Skin of body (tissue), 2 donors: Measurements from ENCODE around the gene RMC1. TPM values are rescaled to one million over a fixed set of nuclear protein-coding genes. Genes with fewer than 3 reads are reported as not detected.
A peak's percentile ranks its signal among the peaks of the same experiment; 100 is the strongest.
"Not testable (repeated sequence)": the region's sequence is repeated elsewhere in the genome, so short reads cannot be mapped to it uniquely, and the experiment has no call there.

ENCODE experiments used
- DNase-seq: peaks from one replicate; lab custom pipeline; 2025; lab: John Stamatoyannopoulos, UW
- total RNA-seq: library from RNA; depleted of rRNA; stranded (reverse); fragments of >200 nt; gene quantifications from one replicate; pipeline ENCODE4 v1.2.3, GENCODE V29; 2014

RMC1 gene
- 14.0 TPM for total RNA-seq

DNA sequence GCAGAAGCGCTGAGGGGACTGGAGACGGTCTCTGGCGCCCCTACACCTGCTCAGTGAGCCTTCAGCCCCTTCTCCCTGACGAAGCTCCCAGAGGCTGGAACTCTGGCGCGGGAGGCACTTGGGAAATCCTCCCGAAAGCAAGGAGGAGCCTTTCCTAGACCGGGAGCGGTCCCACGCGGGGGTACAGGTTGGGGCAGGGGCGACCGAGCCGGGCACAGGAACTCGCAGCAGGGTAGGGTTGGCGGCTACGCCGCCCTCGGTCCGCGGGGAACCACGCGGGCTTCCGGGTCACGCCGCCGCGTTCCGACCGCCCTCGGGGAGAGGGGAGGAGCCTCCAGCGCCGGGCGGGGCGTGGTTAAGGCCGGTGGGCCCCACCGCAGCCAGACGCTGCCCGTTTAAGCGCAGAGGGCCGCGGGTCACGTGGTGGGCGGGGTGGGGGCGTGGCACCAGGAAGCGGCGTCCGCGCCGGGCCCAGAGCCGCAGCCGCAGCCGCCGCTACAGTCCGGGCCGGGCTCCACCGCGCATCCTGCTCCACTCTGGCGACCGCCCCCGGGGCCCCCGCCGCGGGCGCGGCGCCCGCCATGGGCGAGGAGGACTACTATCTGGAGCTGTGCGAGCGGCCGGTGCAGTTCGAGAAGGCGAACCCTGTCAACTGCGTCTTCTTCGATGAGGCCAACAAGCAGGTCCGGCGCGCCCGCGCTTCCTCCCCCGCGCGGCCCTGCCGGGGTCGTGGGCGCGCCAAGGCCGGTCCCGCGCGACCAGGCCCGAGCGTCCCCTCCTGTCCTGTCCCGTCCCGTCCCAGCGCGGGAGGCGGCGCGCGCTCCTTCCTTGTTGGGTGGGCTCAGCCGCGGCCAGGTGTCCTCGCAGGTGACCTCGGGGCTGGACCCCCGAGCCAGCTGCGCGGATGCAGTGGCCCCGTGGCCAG is at the start of gene RMC1:
TSS of gene RMC1 (plus strand) at position 474 of the 925 bp plus-strand sequence. CDS start at position 582, 108 bp downstream.
- peak; percentile 84 for DNase-seq

DNA sequence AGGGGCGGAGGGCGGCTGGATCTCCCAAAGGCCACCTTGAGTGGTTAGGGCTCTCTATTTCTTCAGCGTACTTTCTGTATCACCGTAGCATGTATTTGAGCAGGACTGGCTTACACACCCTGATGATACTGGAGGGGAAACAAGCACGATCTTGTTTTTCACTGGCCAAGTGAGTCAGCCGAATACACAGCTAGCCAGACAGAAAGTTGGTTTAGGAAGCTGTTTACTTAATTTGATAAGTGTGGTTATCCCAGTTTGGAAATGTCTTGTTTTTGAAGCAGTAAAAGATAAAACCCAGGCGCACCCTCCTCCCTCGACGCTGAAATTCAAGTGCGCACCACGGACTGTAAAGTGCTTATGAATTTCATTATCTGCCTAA is 49.6 kb upstream of the RMC1 start:
- peak; percentile 10 for DNase-seq

DNA sequence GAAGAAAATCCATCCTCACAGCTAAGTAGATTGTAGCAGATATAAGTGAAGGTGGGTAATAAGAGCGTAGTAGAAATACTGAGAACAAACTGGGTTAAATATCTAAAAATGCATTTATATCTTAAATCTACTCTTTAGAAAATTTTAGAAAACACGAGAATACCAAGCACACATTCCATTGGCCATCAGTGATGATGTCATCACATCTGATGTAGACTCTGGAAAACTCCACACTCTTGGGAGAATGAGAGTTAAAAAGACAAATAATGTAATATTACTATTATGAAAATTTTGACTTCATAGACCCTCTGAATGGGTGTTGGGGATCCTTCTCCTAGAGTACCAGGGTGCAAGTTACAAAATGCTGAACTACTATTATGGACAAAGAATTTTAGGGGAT is 46.5 kb upstream of the RMC1 start:
- no peak for DNase-seq

DNA sequence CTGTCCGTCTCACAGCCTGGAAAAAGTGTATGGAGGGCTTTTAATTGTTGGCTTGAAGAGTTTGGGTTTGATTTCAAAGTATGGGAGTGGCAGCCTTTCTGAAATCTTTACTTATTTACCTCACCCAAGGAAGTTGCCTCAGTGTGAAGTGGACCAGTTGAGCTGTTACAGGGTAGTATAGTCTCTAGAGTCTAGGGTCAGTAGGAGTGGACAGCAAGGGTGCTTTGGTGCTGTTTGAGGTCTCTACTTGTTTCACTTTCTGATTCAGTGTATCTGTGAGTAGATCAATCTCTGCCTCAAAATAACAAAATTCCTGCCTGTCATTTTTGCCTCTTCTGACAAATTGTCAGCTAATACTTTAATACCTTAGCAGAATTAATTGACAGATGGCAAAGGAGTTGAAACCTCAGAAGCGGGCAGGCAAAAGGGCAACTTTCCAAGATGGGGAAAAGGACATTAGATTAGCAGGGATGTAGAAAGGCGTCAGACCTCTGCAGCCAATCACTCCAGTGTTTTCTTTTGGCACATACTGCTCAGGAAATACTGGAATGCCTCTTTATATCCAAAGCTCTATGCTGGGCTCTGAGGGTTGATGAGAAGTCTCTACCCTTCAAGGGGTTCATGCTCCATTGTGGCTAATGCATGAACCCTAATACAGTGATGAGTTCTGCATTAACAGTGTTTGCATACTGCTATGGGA is 44.3 kb upstream of the RMC1 start:
- no peak for DNase-seq

DNA sequence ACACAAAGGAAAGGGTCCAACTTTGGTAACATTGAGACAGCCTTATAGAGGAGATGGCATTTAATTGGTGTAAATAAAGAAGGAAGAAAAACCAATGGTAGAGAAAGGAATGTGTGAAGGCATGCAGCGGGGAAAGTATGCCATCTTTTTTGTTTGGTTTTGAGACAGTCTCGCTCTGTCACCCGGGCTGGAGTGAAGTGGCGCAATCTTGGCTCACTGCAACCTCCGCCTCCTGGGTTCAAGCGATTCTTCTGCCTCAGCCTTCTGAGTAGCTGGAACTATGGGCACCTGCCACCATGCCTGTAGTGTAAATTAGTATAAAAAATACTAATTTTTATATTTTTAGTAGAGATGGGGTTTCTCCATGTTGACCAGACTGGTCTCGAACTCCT is 43.8 kb upstream of the RMC1 start:
- DNase-seq, result no peak

DNA sequence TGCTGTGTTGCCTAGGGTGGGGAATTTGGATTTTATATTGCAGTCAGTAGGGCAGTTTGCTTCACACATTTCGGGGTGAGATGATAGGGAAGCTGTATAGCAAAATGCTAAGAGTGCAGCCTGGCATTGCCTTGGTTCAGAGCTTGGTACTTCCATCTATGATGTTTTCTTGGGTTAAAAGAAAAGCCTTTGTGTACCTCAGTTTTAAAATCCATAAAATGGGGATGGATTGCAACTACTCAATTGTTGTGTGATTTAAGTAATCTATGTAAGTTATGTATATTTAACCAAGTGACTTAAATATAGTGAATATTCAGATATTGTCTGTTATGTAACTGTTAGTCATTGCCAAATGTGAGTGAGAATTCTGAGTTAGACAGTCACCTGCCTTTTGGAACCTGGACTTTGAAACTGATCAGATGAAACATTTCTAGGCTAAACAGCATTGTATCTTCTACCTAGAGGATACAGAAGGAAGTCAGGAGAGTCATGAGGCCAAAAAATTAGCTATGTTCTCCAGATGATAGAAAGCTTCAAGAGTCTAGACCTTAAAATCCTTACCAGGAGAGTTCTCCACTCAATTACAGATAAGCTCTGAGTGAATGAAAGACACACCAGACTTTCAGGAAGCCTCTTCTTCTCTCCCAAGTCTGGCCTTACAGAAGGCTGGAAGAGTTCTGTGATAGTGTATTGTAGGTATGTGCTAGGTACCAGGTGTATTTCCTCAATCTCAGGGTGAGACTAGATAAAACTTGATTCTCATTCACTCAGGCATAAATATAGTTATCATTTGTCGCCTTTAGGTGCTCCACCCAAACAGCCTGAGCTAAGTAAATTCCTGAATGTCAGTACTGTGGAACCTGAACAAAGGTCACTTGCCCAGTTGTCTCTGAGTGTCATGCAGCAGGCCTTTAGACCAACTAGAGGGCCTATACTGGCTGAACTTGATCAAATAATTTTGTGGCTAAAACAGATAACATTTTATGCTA is 42.7 kb upstream of the RMC1 start:
- DNase-seq, result no peak

DNA sequence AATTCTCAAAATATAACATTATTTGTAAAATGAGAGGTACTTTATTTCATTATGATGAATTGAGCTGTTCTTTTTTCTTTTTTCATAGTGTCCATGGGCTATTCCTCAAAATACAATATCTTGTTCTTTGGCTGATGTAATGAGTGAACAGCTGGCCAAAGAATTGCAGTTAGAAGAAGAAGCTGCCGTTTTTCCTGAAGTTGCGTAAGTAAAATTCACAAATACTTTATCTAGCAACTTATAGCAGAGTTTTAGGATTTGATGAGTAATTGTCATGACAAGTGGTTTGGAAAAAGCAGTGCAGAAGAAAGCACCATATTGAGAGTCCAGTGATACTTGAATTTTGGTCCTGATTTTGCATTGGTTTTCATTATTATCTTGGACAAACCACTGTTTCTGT is 40.4 kb upstream of the RMC1 start:
- no peak for DNase-seq

DNA sequence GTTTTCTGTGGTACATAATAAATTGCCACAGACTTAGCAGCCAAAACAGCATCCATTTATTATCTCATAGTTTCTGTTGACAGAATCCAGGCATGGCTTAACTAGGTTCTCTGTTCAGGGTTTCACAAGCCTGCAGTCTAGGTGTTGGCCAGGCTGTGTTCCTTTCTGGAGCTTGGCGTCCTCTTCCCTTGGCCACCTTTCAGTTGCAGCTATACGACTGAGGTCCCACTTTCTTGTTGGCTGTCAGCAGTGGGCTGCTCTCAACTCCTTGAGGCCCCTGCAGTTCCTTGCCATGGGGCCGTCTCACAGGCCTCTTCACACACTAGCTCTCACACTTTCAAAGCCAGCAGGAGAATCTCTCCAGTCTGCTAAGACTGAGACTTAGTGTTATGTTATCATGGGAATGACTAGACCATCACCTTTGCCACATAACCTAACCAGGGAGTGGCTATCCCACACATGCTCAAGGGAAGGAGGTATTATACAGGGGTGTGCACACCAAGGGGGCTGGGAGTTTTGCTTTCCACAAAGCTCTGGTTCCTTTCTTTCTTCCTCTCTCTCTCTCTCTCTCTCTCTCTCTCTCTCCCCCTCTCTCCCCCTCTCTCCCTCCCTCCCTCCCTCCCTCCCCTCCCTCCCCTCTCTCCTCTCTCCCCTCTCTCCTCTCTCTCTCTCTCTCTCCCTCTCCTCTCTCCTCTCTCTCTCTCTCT is 34.4 kb upstream of the RMC1 start:
- DNase-seq, result no peak

DNA sequence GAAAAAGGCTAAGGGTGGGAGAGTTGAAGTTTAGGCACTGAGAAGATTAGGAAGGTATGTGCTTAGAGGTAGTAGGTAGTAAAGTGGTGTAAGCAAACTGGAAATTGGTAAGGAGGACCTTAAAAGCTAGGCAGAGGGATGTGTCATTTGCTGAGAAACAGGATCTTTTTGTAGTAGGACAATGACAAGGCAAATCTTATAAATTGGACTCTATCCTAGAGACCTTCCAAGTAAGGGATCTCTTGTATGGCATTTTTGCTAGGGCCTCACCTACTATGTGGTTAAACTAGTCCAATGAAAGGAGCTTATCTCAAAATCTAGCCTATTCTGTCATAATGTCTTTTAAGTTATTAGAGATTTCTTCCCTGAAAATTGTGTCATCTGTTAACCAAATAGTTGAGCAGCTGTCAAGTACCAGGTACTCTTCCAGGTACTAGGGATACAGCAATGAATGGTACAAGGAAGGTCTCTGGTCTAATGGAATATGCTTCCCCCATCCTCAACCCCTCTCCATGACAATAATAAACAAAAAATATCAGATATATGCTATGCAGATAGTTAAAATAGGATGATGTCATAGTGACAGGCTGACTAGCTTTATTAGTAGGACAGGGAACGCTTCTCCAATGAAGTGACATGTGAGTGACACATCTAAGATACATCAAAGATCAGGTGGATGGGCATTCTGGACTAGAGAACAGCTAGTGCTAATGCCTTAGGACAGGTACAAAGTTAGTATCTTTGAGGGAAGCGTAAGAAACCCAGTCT is 32.5 kb upstream of the RMC1 start:
- no peak for DNase-seq

DNA sequence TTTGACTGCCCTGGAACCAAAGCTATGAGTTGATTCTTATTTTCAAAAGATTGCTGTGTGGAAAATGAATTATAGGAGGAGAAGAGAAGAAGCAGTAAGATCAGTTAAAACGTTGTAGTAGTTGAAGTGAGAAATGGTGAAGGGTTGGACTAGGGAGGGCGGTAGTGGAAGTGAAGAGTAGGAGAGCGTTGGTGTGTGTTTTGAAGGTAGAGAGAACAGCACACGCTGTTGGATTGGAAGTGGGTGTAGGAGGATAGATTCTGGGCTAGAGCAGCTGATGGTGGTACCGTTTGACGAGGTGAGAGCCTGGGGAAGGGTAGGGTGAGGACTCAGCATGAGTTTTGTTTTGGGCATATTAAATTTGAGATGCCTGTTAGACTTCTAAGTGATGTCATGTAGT is 31.8 kb upstream of the RMC1 start:
- DNase-seq, result no peak

DNA sequence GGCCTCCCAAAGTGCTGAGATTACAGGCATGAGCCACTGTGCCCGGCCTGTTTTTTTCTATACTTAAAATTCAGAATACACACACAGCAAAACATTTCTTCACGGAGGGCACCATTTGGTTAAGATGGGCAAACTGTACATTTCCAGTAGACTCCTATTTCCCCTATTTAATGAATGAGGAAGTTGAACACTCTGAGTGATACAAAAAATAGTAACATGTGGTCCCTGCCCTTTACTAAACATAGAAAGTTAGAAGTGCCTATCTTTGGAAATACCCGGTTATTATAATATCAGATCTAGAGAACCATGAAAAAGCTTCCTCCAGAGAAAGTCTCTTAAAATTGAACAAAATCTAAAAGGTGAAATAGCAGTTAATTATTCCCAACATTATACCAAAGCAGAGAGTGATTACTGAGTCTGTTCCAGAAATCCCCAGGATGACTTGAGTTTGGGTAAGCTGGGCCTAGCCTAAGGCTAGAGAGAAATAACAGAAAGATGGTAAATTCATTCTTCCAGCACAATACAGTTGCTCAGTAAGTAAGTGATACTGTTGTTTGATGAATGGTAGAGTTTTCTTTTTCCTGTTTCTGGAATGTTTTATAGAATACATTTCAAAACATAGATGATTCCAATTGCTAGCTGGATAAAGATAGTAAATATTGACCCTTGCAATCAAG is 23.3 kb upstream of the RMC1 start:
- DNase-seq, result no peak

DNA sequence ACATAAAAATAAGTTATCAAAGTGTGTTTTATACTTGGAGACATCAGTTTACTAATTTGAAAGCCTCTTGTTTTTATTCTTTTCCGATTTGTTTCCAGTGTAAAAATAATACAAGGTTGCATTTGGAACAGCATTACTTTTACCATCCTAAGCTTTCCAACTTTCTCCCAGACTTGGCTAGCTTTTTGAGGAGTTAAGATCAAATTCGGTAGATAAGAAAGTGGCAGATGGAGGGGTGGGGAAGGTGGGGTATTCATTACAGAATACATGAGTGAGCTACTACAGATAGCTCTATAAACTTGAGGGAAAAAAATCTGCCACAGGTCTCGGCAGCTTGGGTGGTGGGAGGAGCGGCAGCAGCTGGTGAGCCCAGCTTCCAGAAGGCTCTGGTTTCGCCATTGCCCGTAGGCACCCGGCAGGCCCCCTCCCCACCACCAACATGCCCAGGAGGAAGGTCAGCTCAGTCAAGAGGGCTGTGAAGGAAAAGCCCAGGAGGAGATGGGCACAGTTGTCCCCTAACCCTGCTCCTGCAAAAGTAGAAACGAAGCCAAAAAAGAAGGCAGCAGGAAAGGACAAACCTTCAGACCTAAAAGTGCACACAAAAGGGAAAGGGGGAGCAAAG is 18.6 kb upstream of the RMC1 start:
- DNase-seq, result no peak

DNA sequence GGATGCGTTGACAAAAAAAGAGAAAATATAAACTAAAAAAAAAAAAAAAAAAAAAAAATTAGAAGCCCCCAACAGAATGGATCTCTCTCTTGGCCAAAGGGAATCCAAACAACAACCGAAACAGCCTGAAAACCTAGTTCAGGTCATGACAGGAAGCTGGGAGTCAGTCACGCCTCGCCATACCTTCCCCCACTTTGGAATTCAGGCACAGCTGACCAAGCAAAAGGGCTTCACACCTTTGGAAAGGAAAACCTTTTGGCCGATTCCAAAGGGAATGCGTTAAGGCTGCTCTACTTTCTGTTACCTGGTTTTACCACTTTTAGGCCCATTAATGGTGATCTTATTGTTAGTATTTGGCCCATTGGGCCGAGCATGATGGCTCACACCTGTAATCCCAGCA is 17.9 kb upstream of the RMC1 start:
- no peak for DNase-seq

DNA sequence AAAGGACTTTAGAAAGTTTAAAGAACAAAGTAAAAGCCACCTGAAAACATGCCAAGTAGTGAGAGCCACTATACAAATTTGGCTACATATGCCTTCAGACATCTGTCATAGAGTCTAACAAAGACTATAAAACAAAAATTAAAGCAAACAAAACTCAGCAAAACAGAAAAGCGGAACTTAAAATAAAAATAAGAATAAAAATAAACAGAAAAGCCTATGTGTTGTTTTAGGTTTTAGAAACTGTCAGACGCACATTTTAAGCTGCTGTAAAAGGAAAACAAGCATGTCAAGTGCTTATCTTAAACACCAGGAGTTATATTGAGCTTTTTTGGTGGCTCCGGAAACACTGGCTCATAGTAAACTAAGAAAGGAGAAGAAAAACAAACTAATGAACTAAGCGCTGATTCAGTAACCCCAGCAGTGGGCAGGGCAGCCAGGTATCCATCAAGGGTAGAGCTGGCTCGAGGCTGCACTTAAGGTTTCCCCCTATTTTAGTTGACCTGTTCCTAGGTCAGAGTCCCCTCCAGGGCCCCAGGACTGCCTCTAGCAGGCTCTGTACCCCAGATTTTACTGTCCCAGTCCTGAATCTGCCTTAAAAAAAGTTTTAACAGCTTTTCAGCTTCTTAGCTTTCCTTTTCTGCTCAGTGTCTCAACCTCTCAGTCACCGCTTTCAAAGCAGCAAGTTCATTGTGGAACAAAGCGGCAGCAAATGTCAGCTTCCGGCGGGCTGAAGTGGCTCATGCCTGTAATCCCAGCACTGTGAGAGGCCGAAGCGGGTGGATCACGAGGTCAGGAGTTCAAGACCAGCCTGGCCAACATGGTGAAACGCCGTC is 15.4 kb upstream of the RMC1 start:
- no peak for DNase-seq

DNA sequence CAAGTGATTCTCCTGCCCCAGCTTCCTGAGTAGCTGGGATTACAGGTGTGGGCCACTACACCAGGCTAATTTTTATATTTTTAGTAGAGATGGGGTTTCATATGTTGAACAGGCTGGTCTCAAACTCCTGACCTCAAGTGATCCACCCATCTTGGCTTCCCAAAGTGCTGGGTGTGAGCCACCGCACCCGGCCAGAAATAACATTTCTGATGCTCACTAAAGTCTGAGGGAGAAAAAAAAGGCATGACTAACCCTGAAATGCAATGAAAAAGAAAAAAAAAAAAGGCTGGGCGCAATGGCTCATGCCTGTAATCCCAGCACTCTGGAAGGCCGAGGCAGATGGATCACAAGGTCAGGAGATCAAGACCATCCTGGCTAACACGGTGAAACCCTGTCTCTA is 13.7 kb upstream of the RMC1 start:
- DNase-seq, result not testable (repeated sequence)

DNA sequence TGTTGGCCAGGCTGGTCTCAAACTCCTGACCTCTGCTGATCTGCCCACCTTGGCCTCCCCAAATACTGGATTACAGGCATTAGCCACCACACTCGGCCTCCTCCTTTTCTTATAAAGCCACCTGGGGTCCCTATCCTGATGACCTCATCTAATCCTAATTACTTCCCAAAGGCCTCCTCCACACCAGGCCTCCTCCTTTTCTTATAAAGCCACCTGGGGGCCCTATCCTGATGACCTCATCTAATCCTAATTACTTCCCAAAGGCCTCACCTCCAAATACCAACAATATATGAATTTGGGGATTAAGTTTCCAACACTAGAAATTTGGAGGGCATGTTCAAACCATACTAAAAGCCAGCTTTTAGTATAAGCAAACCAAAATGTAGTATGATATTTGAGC is 9.7 kb upstream of the RMC1 start:
- DNase-seq, result no peak

DNA sequence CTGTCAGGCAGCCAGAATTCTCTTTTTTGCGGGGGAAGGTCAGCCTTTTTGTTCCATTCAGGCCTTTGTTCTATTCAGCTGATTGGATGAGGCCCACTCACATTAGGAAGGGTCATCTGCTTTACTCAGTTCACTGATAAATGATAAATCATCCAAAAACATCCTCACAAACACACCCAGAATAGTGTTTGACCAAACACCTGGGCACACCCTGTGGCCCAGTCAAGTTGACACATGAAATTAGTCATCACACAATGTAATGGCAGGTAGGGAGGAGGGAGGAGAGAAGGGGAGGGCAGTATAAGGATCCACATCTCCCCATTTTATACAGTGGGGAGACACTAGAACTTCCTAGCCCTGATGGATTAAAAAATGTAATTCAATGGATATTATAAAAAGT is 8.3 kb upstream of the RMC1 start:
- DNase-seq, result no peak

DNA sequence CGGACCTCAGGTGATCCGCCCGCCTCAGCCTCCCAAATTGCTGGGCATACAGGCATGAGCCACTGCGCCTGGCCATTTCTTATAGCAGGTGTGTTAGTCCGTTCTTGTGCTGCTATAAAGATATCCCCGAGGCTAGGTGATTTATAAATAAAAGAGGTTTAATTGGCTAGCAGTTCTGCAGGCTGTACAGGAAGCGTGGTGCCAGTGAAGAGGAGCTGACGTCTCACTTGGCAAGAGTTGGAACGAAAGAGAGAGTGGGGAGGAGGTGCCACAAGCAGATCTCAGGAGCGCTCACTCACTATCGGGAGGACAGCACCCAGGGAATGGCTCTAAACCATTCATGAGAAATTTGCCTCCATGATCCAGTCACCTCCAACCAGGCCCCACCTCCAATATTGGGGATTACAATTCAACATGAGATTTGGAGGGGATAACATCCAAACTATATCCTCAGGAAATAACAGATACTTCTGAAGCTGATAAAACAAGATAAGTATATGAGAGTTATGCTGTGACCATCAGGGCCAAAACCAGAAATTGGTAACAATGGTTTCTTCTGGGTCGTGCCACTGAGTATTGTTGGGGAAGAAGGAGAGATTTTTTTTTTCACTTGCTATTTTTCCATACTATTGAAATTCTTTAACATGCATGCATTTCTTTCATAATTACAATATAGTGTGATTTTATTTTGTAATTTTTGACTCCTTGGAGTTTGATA is 7.4 kb upstream of the RMC1 start:
- no peak for DNase-seq
